Hematopoietic multipotent progenitor cell treated with erythropoietin and hydrocortisone succinate and interleukin-3 and kit ligand, for 4 days (in vitro differentiated cells): ENCODE data around the gene KCTD8.
A peak's percentile ranks its signal among the peaks of the same experiment; 100 is the strongest.

Source experiments
- DNase-seq: peaks from one replicate; pipeline ENCODE4 v3.0.0-alpha.2; 2015

The KCTD8 gene

GRCh38 chr4:44448521-44449461 is at the start of gene KCTD8:
TSS of gene KCTD8 (minus strand) at chr4:44448809.
- peak; percentile 90 for DNase-seq

- DNase-seq: no peak
Measured at GRCh38 chr4:44494810-44495701, 46.4 kb upstream of the KCTD8 start.

GRCh38 chr4:44493924-44494323 is 45.3 kb upstream of the KCTD8 start:
- DNase-seq: peak; percentile 42

- no peak for DNase-seq
Measured at GRCh38 chr4:44487341-44487740, 38.7 kb upstream of the KCTD8 start.

- DNase-seq: no peak
Measured at GRCh38 chr4:44479731-44480130, 31.1 kb upstream of the KCTD8 start.

GRCh38 chr4:44462259-44462658 is 13.7 kb upstream of the KCTD8 start:
- no peak for DNase-seq

GRCh38 chr4:44447563-44448504 is 775 bp downstream of the KCTD8 start:
- DNase-seq: peak; percentile 20

- no peak for DNase-seq
Measured at GRCh38 chr4:44446801-44447562, 1.6 kb downstream of the KCTD8 start.

GRCh38 chr4:44446191-44446590 is 2.4 kb downstream of the KCTD8 start:
- no peak for DNase-seq

GRCh38 chr4:44438687-44439086 is 9.9 kb downstream of the KCTD8 start:
- DNase-seq: no peak

GRCh38 chr4:44434247-44434646 is 14.4 kb downstream of the KCTD8 start:
- no peak for DNase-seq

GRCh38 chr4:44425614-44426208 is 22.9 kb downstream of the KCTD8 start:
- no peak for DNase-seq

GRCh38 chr4:44422912-44423311 is 25.7 kb downstream of the KCTD8 start:
- DNase-seq: no peak

- DNase-seq: no peak
Measured at GRCh38 chr4:44421330-44422065, 27.1 kb downstream of the KCTD8 start.

GRCh38 chr4:44415251-44415650 is 33.4 kb downstream of the KCTD8 start:
- no peak for DNase-seq

- no peak for DNase-seq
Measured at GRCh38 chr4:44368413-44369167, 80.0 kb downstream of the KCTD8 start.

- DNase-seq: no peak
Measured at GRCh38 chr4:44354172-44354571, 94.4 kb downstream of the KCTD8 start.

GRCh38 chr4:44351069-44351468 is 97.5 kb downstream of the KCTD8 start:
- DNase-seq: peak; percentile 8

GRCh38 chr4:44342800-44343199 is 105.8 kb downstream of the KCTD8 start:
- no peak for DNase-seq

- no peak for DNase-seq
Measured at GRCh38 chr4:44326741-44327140, 121.9 kb downstream of the KCTD8 start.
